Hematopoietic multipotent progenitor cell treated with erythropoietin and hydrocortisone succinate and interleukin-3 and kit ligand, for 17 days (in vitro differentiated cells): ENCODE results near the gene CYP4A11.
"Not testable (repeated sequence)": the region's sequence is repeated elsewhere in the genome, so short reads cannot be mapped to it uniquely, and the experiment has no call there.

Experiments
- DNase-seq: peaks from one replicate; pipeline ENCODE4 v3.0.0-alpha.2; 2015; ENCODE audit warnings: low spot score

Gene CYP4A11

DNA sequence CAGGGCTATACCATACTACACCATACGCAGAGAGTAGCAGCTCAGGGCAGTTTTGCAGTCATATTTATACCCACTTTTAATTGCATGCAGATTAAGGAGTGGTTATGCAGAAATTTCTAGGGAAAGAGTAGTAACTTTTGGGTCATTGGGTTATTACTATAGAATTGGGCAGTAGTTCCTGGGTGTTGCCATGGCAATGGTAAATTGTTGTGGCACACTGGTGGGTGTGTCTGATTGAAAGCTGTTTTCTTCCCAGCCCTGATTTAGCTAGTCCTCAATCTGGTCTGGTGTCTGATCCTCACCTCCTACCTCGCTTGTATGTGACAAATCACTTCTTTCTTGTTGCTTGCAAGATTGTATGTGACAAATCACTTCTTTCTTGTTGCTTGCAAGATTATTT lies 30.5 kb downstream of the CYP4A11 start:
- DNase-seq = no peak

DNA sequence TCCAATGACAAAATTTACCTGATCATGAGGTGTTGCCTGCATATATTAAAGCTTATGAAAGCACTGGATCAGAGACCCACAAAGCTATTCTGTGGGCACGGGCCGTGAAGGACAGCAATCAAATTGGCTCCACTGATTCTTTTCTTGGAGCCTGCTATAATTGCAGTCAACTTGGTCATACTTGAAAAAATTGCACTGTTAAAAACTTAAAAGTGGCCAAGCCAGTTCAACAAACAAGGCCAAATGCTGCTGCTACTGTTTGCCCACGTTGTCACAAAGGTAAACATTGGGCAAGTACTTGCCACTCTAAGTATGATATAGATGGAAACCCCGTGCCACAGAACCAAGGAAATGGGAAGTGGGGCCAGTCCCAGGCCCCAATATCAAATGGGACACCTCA lies 37.8 kb downstream of the CYP4A11 start:
- DNase-seq = no peak

DNA sequence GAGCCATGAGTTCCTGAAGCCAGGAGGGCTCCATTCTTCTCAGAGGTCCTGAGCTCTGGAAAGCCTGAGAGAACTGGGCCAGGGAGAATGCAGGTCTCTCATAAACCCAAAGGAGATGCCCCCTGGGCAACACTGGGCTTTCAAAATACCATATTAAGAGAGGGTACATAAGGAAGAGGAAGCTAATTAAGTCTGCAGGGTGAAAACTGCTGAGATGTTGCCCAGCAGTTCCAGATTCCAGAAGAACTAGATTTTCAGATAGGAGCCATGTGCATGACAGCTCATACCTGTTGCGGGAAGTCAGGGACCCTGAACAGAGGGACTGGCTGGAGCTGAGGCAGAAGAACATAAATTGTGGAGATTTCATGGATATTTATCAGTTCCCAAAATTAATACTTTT lies 40.9 kb downstream of the CYP4A11 start:
- no peak for DNase-seq

DNA sequence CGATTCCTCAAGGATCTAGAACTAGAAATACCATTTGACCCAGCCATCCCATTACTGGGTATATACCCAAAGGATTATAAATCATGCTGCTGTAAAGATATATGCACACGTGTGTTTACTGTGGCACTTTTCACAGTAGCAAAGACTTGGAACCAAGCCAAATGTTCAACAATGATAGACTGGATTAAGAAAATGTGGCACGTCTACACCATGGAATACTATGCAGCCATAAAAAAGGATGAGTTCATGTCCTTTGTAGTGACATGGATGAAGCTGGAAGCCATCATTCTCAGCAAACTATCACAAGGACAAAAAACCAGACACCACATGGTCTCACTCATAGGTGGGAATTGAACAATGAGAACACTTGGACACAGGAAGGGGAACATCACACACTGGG lies 59.6 kb downstream of the CYP4A11 start:
- DNase-seq = not testable (repeated sequence)
